HG02870 (cell line): ENCODE data around the gene SLC35F1.

Experiments used
- ATAC-seq: cut with Tn5 transposase; IDR thresholded peaks from one replicate; pipeline ENCODE4 v1.9.1; 2021; ENCODE audit warnings: mild to moderate bottlenecking, moderate library complexity; ENCODE audit not compliant: unreplicated experiment

The SLC35F1 gene

GRCh38 chr6:118186672-118187567 is 279.9 kb downstream of the SLC35F1 start:
- ATAC-seq: peak; percentile 69

DNA sequence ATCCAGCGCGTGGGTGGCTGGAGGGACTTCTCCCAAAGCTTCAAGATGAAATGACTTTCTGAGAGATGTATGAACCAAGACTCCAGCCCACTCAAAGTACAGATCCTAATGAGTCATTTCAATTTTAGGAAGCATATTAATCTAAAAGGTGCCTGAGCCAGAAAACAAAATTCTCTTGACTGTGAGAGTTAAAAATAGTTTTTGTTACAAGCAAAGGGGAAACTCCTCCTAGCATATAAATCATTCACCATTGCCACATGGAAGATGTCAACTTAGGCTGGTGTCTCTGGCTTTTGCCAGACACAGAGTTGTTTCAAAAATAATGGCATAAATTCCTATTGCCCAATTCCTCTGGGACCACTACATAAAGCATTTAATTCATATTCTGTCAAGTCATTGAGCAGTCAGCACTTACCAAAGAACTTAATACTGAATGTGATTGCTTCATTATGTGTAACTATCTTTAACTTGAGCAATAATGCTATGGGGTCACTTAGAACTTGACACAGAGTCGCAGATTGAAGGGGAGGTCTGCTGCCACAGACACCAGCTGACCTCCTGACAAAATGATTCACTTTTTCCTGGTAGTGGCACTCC is 280.6 kb downstream of the SLC35F1 start:
- ATAC-seq: peak; percentile 45

GRCh38 chr6:118188561-118188960 is 281.5 kb downstream of the SLC35F1 start:
- no peak for ATAC-seq

GRCh38 chr6:118197539-118197938 is 290.5 kb downstream of the SLC35F1 start:
- ATAC-seq: no peak

- ATAC-seq: no peak
These were observed 291.7 kb downstream of the SLC35F1 start for GRCh38 chr6:118198746-118199145.

DNA sequence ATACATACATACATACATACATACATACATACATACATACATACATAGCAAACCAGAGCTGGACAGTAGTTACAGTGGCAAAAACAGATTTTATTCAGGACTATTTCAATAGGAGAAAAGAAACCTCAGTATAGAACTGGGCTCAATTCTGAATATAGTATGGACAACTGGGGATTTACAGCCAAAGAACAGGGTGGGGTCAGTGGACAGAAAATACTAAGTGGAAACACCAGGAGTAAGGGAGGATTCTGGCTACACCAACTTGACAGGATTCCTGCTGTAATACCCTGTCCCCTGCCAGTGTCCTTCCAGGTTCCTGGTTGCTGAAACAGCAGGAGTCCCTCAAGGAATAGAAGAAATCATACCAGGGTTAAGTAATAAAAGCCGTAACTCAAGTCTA is 293.1 kb downstream of the SLC35F1 start:
- no peak for ATAC-seq

- ATAC-seq: no peak
These were observed 295.5 kb downstream of the SLC35F1 start for GRCh38 chr6:118202517-118202916.

DNA sequence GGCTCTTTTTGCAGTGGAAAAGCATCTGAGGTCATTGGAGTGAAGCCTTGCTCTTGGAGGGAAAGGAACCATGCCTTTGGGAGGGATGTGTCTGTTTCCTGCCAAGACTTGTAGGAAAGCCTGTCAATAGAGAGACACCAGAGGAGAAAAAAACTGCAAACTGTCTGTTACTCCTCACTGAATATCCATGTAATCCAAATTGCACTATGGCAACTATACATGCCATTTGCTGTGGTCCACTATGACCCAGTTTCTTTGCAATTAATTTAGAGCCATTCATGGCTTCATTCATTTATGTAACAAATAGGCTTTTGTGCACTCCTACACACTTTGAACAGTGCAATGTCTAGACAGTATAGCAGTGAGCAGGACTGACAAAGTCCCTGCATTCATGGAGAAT is 296.5 kb downstream of the SLC35F1 start:
- no peak for ATAC-seq

DNA sequence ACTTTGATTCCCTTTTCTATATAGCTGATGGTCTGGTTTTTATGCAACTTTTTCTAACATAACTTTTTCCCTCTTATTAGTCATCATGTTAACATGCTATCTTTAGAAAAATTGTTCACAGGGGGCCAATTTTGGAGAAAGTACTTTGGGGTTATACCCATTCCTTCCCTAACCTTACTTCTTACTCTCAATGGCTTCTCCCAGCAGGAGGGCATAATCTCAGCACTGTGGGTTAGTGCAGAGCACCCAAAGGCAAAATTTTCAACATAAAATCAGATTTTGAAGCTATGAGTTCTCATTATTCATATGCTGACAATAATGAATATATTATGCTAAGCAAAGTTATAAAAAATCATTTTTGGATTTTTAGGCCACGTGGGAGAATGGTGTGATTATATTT is 299.2 kb downstream of the SLC35F1 start:
- no peak for ATAC-seq

- no peak for ATAC-seq
These were observed 300.9 kb downstream of the SLC35F1 start for GRCh38 chr6:118207947-118208346.

GRCh38 chr6:118212451-118213173 is 305.5 kb downstream of the SLC35F1 start:
- no peak for ATAC-seq

DNA sequence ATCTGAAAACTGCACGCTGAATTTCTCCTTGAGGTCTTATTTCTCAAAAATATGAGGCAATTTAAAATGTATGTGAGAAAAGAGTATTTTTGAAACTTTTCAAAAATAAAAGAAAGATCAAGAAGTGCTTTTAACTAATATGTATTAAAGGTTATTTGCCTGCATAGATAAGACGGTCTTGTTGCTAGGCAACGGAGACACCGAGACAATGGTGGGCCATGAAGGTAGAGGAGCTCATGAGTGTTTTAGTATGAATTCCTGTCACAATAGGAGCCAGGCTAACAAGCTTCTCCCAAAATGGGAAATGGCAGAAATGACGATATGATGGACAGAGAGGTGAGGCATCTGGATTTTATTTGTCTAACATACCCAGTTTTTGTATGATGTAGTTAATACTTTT is 308.2 kb downstream of the SLC35F1 start:
- ATAC-seq: no peak

DNA sequence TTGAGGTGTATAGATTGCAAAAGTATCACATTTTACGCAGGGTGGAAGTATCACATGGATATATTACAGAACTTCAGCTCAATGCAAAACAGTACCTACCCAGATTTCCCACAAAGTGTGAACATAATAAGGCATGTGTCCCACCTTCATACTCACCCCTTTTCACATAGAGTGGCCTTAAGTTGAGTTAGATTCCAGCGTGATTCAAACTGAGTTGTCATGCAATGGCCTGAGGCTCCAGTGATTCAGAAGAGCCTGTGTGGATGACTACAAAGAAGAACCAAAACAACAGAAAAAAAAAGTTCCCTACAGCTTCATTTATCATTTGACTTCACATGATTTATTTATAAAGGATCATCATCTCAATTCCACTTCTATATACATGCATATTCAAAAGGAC is 309.7 kb downstream of the SLC35F1 start:
- no peak for ATAC-seq

DNA sequence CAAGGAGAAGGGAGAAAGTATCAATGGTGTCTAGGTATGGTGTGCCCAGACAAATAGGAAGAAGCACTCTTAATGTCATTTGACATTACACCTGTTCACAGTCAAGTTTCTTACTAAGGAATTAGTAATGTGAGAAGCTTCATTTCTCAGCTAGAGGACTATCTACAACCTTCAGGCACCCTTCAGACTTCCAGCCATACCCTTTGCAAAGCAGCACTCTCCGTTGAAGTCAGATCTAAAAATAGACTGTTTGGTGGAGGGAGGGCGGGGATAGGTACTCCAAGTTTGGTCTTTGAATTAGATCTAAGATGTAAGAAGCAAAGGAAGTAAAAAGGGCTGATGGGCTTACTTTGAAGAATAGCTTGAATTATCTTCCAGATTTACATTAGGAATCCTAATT is 311.1 kb downstream of the SLC35F1 start:
- ATAC-seq: no peak

DNA sequence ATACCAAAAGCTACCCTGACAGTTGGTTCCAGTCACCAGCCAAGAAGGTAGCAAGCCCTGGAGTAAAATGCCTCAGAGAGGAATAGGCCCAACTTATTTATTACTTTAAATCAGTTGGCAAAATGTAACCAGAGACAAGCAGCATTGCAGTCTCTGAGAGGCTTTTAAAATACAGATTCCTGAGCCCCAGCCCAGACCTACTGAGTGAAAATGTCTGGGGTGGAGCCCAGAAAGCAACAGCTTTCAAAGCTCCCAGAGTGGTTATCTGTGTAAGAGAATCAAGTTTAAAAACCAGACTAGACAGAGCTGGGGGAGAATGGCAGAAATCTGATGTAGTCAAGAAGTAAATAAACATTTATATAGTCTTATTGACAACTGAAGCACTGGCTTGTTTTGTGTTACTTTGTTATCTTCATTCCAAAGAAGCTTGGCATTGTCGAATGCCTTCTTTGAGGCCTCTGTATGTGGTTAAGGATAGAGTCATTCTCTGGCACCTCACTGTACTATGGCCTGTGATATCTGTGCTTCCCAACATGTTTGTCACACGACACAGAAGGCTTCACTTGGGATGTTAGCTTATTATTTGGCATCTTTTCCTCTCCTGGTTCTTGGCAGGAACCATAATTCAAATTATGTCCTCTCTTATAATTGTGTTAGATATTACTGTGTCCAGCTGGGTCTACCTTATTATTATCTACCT is 313.5 kb downstream of the SLC35F1 start:
- ATAC-seq: no peak

DNA sequence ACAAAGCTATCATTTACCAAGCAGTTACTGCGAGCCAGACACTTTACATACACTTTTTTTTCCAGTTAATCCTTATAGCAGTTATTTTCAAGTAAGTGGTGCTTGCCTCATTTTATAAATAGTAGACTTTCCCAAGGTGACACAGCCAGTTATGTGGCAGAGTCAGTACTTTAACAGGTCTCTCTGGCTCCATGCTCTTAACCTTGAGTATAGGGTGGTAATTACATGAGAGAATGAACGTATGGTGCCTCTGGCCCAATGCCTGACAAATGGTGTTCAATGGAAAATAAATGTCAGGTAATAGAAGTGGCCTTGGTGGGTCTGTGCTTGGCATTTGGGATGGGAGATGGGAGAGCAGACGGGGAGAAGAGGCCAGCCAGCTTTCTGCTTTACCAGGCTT is 316.3 kb downstream of the SLC35F1 start:
- ATAC-seq: no peak

DNA sequence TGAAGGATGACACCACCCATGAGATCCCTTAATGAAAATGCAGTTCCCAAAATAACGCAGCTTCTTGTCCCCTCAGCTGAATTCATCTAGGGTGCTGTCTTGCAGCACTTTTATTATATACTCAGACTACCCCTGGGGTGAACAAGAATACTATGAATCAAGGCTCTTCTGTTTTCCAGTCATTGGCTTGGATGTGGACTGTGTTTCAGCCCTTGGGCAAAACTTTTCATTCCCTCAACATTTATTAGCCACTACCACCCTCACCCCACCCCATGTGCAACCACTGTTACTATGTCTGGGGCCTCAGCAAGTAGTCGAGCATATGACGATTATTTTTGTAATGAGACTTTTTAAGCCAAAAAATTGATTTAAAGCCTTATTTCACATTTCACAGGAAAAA is 321.8 kb downstream of the SLC35F1 start:
- no peak for ATAC-seq

GRCh38 chr6:118240878-118241528 is 333.9 kb downstream of the SLC35F1 start:
- ATAC-seq: peak; percentile 93

DNA sequence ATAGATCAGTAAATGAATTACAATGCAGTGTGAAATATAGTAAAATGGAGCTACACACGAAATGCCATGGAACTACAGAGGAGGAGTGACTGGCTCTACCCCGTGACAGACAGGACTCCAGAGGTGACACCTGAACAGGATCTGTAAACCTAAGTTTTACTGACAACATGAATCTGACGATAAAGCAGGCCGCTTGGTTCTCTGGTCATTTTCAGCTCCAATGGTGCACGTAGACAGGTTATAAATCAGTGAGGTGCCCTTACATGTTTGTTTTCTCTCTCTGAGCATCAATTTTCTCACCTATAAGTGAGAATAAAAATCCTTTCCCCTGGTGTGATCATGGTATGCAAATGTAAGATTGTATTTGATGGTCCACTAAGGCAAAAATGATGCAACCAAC is 339.3 kb downstream of the SLC35F1 start:
- ATAC-seq: no peak

DNA sequence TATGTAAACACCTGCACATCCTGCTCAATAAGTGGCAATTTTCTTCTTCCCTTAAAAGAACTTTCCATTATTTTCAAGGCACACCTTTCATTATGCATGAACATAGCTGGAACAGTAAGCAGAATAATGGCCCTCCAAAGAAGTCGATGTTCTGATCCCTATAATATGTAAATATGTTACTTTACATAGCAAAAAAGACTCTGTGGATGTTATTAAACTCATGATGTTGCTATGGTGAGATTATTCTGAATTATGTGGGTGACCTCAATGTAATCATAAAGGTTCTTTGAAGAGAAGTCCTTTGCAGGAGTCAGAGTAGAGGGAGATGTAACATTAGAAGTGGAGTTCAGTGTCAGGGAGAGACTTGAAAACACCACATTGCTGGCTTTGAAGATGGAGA is 341.1 kb downstream of the SLC35F1 start:
- no peak for ATAC-seq

DNA sequence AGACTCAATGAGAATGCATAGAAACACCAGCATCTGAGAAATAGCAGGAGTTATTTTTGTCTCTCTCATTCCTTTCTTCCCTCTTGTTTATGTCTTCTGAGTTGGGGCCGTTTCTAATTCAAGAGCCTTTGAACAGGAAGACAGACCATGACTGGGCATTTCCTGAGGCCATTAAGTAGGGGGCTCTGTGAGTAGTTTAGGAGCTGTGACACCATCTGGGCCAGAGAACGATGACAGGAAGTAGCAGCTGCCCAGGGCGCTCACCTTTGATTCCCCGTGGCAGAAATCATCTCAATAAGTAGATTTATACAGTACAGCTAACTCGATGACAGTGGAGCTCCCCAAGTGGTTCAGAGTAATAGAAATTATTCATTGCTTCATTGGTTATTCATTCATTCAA is 342.6 kb downstream of the SLC35F1 start:
- no peak for ATAC-seq
